ENCODE measurements around the gene CACFD1. TPM values are rescaled to one million over a fixed set of nuclear protein-coding genes. Genes with fewer than 3 reads are reported as not detected.
A peak's percentile ranks its signal among the peaks of the same experiment; 100 is the strongest.

The CACFD1 gene
- total and polyA plus RNA-seq, 9 of the 15 experiments (the other 6 are each of a cell fraction or from before 2014, with no cell fraction given): 0.11 to 1.4 (median 1.1) TPM; not detected in 2

GRCh38 chr9:133459476-133460404 is at the start of gene CACFD1 (continued):
- TF ChIP-seq E2F1 (CRISPR knock-in tag; IDR thresholded peaks at IDR 0.05): no peak
- TF ChIP-seq HMGXB4 (CRISPR knock-in tag; IDR thresholded peaks at IDR 0.05): no peak
- TF ChIP-seq ZNF347 (CRISPR knock-in tag; IDR thresholded peaks at IDR 0.05; ENCODE audit: low read depth): no peak
- 0 out of 2 replicates have a peak, but pooled peaks have one; percentile 56 for TF ChIP-seq THAP12 (CRISPR knock-in tag; IDR thresholded peaks at IDR 0.05)
- no peak for TF ChIP-seq ZBTB33 (CRISPR knock-in tag; IDR thresholded peaks at IDR 0.05)
- no peak for TF ChIP-seq ZNF133 (CRISPR knock-in tag; IDR thresholded peaks at IDR 0.05)
- TF ChIP-seq CTBP1 (IDR thresholded peaks at IDR 0.05; ENCODE audit: borderline replicate concordance): peak; percentile 6; the same call in 1 of the 2 replicates
- TF ChIP-seq MYNN (IDR thresholded peaks at IDR 0.05): no peak
- no peak for TF ChIP-seq MYNN (CRISPR knock-in tag; IDR thresholded peaks at IDR 0.05)
- TF ChIP-seq ZNF324 (CRISPR knock-in tag; IDR thresholded peaks at IDR 0.05): no peak
- TF ChIP-seq HNRNPLL (IDR thresholded peaks at IDR 0.05; ENCODE audit: low read depth, low read length, poor library complexity, severe bottlenecking): peak; percentile 97
- no peak for TF ChIP-seq NCOA4 (IDR thresholded peaks at IDR 0.05; ENCODE audit: partially characterized antibody)
- peak in 1 of 2 experiments; percentile 45; a peak in 1 of 4 replicates for TF ChIP-seq TEAD1 (CRISPR knock-in tag; IDR thresholded peaks at IDR 0.05)
- TF ChIP-seq ZNF583 (CRISPR knock-in tag; IDR thresholded peaks at IDR 0.05): 0 out of 2 replicates have a peak, but pooled peaks have one; percentile 44
- peak; percentile 73 for TF ChIP-seq CXXC5 (CRISPR knock-in tag; IDR thresholded peaks at IDR 0.05)
- no peak for TF ChIP-seq DIDO1 (tag; IDR thresholded peaks at IDR 0.05; ENCODE audit: low read depth)
- peak; percentile 14; the same call in 1 of the 2 replicates for TF ChIP-seq CREB1 (IDR thresholded peaks at IDR 0.05)
- TF ChIP-seq CREB1 (CRISPR knock-in tag; IDR thresholded peaks at IDR 0.05): peak; percentile 43; the same call in 1 of the 2 replicates
